H1 (cell line): Measurements from ENCODE around the gene SNX13. TPM values are rescaled to one million over a fixed set of nuclear protein-coding genes. Genes with fewer than 3 reads are reported as not detected.

Source experiments
- CTBP2 ChIP-seq: IDR thresholded peaks from 2 replicates; pipeline ENCODE4 v1.7.0; 2011; ENCODE audit warnings: borderline replicate concordance, mild to moderate bottlenecking, moderate library complexity, mixed read lengths, low read length; ENCODE audit not compliant: insufficient read depth, insufficient read length
- FOSL1 ChIP-seq: IDR thresholded peaks from 2 replicates; pipeline ENCODE4 v1.6.1; 2011; ENCODE audit warnings: mild to moderate bottlenecking, low read depth, low read length, moderate library complexity; ENCODE audit not compliant: insufficient read depth
- HDAC6 ChIP-seq: IDR thresholded peaks from one replicate; pipeline ENCODE4 v1.7.1; 2012; ENCODE audit warnings: low read depth, mild to moderate bottlenecking, inconsistent platforms, low read length, moderate library complexity
- MAFK ChIP-seq: IDR thresholded peaks from 2 replicates; pipeline ENCODE4 v1.6.1; 2012; ENCODE audit warnings: low read depth, mild to moderate bottlenecking, improper control_type of control experiment, low read length
- RXRA ChIP-seq: IDR thresholded peaks from 2 replicates; pipeline ENCODE4 v1.6.1; 2011; ENCODE audit warnings: low read depth, mild to moderate bottlenecking, low read length, moderate library complexity; ENCODE audit not compliant: insufficient read depth
- polyA plus RNA-seq, 7 experiments: library from polyadenylated mRNA; depleted of rRNA in 3 of 7; stranded (reverse) in 5 of 7; unstranded in 2 of 7; fragments of >200 nt in 5 of 7; fragments of 200-250 nt in 2 of 7; gene quantifications; 1 replicate in 5 of 7; 2 replicates in 1 of 7; 4 replicates in 1 of 7; pipeline versions ENCODE4 v1.2.1 to v1.2.3, GENCODE V29; 2011 to 2013; ENCODE audit warnings: missing spikeins in 2 of 7, mixed read lengths in 2 of 7
- total RNA-seq: library from RNA; stranded (reverse); fragmentation: NEBNext Ultra II Directional; extraction: Animal tissue kit (Norgen Biotek cat#: 25700); gene quantifications from 2 replicates; pipeline ENCODE4 v1.2.1, GENCODE V29; 2021

The SNX13 gene
- total and polyA plus RNA-seq, 2 of the 8 experiments (the other 6 are each of a cell fraction or from before 2014, with no cell fraction given) = 5.5 to 27.4 TPM

DNA sequence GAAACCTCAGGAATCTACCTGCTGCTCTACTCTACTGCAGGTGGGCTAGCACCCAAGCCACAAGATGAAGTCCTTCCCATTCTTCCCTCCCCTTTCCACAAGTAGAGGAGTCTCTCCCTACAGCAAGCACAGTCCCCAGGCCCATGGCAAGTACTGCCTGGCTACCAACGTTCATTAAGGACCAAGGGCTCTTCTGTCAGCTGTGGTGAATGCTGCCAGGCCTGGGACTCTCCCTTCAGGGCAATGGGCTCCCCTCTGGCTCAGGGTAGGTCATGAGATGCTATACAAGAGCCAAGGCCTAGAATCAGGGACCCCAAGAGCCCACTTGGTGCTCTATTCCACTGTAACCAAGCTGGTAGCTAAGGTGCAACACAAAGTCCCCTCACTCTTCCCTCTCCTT, 39.8 kb downstream of the SNX13 start (continued):
- TF ChIP-seq HDAC6 (no peak), CTBP2 (no peak), RXRA (no peak), MAFK (no peak), FOSL1 (no peak)
- TF ChIP-seq, all 59 proteins: peak for 0
